Stimulated activated CD4-positive, alpha-beta T cell treated with anti-CD3 and anti-CD28 coated beads, Interleukin-12 subunit alpha, Interleukin-12 subunit beta, amount 100 ng/mL, for 4 hours (primary cell): ENCODE data around the gene RFC2.
A peak's percentile ranks its signal among the peaks of the same experiment; 100 is the strongest.

Experiments
- DNase-seq: peaks from one replicate; pipeline ENCODE4 v3.0.0-alpha.2; 2020

Gene RFC2

DNA sequence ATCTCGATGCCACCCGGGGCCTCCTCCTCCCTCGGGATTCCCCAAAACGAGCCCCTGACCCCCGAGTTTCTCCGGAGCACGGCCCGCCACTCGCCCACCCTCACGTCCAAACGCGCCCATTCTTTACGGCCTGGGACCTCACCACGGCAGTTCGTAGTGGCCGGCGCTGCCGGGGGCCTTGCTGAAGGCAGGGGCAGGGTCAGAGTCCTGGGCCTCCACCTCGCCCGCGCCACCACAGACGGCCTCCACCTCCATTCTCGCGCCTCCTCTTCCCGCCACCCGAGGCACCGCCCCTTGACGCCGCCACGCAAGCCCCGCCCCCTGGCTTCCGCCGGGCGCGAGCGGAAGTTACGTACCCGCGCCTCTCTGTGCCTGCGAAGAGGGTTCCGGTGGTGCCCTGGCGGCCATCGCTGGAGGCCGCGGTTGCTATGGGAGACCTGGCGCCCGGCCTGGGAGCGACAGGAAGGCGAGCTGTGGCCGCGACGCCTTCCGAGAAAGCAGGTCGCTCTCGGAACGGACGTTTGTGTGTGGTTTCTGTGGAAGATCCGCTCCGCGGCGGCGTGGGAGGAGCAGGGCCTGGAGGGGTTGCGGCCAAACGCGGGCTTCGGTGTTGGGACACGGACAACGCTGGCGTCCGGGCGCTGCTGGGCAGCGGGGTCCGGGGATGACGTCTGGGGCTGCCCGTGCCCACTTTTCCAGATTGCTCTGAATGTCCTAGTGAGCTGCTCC is at the start of gene RFC2:
TSS of gene RFC2 (minus strand) at position 271 of the 729 bp plus-strand sequence. CDS start at position 255, 16 bp downstream.
- DNase-seq = peak; percentile 96

DNA sequence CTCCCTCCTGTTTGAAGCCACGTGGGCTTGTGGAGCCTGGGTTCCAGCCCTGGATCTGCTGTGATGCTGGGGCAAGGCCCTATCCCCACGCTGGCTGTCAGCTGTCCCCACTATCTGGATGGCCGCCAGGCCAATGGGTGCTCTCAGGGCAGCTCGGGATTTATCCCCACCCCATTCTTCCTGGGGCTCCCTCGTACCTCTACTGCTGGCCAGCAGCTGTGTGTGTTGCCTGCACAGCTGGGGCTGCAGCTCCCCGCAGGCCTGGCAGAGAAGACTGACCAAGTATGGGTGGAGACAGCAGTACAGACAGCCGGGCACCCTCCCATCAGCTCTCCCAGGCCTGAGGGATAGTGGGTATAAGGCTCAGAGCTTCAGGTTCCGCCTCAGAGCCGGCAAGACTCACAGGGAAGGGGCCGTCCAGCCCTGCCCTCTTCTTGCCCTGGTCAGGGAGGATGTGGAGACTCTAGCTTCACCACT is 48.6 kb upstream of the RFC2 start:
- no peak for DNase-seq

DNA sequence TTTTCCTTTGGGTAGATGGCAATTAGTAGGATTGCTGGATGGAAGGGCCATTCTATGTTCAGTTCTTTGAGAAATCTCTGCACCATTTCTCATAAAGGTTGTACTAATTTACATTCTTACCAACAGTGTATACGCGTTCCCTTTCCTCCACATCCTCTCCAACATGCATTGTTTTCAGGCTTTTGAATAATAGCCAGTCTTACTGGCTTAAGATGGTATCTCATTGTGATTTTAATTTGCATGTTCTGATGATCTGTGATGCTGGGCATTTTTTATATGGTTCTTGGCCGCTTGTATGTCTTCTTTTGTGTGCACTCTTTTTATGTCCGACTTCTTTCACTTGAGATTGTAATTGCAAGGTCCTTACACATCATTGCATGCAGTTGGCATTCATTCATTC is 46.7 kb upstream of the RFC2 start:
- no peak for DNase-seq

DNA sequence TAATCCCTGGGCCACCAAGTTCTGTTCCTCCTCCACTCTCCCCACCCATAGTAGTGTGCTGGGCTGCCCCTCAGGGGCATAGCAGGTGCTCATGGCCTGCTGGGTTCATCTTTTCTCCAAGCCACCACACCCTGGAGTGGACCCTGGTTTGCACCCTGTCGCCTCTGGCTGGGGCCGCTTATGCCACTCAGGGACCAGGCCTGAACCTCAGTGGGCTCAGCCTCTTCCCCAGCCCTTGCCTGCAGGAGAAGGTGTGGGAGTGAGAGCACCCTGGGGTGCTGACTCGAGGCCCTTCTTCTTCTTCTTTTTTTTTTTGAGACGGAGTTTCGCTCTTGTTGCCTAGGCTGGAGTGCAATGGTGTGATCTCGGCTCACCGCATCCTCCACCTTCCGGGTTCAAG is 45.2 kb upstream of the RFC2 start:
- no peak for DNase-seq

DNA sequence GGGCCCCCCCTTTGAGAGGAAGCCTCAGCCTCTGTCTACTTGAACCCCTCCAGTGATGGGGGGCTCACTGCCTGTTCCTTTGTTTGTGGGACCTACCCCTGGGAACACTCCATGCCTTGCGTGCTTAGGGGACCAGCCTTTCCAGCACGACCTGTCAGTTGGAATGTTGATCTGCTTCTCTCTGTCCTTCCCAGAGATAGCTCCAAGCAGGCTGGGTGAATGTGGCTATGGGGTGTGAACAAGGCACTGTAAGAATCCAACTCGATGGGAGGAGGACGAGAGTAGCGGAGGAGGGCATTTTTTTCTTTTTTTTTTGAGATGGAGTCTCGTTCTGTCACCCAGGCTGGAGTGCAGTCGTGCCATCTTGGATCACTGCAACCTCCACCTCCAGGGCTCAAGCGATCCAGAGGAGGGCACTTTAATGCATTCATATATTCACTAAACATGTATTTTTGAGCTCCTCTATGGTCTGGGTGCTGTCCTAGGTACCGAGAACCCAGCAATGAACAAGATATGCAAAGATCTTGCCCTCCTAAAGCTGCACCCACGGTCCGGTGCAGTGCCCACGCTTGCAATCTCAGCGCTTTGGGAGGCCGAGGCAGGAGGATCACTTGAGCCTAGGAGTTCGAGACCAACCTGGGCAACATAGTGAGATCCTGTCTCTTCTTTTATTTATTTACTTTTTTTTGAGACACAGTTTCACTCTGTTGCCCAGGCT is 43.5 kb upstream of the RFC2 start:
- no peak for DNase-seq

DNA sequence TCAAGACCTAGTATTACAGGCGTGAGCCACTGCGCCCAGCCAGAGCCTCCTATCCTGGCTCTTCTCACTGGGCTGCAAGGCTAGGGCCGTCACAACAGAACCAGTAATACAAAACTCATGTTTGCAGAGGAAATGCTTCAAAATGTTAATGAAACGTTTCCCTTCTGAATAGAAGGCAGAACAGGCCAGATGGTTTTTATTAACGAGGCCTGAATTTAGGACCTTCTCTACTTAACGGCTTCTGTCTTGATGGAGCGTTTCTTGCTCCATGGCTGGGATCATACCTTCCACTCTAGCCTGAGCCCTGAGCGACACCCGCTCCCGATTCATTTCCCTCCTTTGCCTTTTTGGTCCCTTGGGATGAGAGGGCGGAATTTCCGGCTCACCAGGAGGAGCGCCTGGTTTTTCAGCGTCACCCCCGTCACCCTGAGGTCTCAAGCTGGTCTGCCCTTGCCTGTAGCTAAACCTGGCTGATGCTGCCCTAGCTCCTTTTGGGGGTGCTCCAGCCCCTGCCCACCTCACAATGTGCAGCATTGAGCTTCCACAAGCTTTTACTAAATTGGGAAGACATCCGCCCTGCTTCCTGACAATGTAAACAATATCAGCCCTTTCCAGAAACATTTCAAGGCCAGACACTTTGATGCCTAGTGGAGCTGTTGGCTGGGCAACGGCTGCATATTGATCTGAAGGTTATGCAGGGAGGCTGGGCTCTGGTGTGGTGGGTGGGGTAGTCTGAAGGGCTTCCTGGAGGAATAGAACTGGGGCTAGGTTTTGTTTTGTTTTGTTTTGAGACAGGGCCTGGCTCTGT is 40.2 kb upstream of the RFC2 start:
- DNase-seq = no peak

DNA sequence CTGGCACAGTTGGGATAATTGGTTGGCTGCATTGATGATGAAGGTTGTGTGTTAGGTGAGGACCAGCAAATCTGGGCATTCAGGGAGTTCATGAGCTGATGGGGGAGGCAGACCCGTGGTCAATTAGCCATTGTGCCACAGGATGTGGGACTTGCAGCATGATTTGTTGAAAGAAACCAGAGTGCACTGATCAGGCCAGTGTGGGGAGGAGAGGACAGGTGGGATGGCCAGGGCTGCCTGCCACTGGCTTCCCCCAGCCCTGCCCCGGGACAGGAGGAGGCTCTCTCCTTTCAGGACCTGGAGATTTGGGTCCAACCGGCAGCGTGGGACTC is 39.3 kb upstream of the RFC2 start:
- DNase-seq = no peak

DNA sequence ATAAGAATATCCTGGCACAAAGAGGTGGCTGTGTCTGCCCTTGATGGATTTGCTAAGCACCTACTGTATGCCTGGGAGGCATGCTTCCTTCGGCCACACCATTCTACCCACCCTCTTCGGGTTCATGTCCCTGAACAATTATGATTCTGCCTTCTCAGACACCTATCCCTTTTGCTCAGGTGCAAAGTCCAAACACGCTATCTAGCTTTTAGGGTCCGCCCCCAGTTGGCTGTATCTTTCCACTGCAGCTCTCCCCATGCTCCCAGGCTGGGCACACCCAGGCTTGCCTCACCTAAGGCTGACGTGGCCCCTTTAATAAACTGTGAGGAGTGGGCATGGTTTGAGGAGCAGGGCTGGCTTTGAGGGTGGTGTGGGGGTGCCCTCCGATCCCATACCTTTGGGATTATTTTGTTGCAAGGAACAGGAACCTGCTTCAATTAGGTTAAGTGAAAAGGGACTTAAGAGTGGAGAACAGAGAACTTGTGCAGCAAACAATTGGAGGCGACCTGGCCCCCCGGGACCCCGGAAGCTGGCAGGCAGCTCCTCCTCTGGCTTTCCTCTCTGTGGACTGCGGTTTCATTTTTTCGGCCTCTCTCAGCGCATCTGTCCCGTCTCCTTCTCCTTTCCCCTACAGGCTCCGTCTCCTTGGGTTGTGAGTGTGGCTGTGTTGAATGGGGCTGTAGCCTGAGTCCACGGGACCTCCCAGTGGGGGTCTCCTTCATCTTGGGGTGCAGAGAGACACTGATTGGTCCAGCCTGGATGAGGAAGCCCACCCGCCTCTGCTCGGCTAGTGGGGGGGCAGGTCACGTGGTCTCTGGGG is 38.8 kb upstream of the RFC2 start:
- no peak for DNase-seq

DNA sequence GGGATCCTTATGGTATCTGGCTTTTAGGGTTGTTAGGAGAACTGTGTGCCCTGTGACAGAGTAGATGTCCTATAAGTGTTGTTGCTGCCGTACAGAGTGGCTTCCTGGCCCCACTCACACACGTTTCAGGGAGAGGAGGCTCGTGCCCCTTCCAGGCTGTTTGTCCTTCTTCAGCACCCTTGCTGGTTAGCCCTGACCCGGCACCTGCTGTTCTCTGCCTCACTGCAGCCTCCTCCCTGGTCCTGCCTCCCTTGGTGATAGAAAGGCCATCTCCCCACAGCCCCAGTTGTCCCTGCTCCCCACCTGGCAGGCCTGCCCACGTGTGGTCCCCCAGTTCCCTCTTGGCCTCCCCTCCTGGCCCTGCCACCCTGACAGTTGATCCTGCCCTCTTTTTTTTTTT is 37.3 kb upstream of the RFC2 start:
- DNase-seq = no peak

DNA sequence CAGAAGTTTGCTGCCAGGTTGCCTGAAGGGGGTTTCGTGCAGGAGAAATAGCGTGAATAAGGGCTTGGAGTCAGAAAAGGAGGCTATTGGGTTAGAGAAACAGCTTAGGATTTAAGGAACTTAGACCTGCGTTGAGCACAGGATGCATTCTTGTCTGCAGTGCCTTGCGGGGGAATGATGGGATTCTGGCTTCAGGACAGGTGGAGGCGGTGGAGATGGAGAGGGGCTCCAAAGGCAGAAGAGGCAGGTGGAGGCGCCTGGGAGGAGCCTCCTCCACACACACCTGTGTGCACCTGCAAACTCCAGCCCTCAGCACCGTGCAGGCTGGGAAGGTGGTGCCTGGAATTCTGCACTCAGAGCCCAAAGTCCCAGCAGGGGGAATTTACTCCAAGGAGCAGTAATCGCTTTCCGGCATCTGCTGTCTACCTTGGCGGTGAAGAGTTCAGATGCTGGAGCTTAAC is 36.8 kb upstream of the RFC2 start:
- no peak for DNase-seq

DNA sequence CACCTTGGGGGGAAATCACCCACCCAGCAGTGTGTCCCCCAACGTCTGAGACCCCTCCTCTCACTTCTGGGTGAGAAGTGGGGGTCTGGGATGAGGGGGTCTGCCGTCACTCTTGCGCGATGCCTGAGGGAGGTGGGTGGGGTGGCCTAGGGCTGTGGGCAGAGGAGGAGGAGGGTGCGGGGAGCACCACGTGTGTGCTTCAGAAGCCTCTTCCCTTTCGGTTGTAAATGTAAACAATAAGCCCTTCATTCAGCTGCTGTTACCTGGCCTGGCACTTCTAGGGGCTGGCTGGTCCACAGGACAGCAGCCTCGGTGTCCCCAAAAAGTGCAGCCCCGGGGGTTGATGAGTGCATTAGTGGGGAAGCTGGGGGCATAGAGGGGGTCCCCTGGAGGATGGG is 36.4 kb upstream of the RFC2 start:
- DNase-seq = no peak

DNA sequence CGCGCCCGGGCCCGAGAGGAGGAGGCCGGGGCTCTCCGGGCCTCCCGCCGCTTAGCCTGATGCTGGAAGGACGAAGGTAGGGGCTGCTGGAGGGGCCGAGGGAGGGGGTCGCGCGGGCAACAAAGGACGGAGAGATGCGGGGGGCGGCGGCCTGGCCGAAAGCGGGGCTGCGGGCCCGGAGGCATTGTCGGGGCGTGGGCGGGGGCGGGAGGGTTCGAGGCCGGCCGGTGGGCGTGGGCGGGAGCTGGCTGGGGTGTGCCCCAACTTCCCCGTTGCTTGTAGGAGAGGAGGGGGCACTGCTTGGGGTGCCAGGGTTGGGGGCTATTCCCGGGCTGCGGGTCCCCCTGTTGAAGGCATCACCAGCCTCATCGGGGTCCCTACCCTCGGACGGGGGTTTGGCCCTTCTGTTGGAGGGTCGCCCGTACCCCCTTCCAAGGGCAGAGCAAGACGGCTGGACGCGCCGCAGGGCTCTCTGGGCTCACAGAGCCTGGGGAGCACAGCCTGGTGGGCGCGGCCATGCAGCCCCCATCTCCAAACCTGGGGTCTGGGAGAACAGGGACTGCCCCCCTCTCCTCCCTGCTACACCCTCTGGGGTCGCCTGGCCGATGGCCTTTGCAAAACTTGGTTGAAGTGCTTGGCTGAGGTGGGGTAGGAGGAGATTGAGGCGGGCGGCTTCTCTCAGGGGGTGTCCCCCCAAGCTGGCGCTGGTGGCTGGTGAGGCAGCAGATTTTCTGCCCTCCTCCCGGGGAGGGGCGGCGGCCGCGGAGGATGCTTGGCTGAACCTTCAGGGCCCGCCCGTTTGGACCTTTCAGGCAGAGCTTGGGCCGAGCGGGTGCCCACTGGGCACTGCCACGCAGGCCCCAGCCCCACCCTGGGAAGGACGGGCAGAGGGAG is 35.7 kb upstream of the RFC2 start:
- DNase-seq = no peak

DNA sequence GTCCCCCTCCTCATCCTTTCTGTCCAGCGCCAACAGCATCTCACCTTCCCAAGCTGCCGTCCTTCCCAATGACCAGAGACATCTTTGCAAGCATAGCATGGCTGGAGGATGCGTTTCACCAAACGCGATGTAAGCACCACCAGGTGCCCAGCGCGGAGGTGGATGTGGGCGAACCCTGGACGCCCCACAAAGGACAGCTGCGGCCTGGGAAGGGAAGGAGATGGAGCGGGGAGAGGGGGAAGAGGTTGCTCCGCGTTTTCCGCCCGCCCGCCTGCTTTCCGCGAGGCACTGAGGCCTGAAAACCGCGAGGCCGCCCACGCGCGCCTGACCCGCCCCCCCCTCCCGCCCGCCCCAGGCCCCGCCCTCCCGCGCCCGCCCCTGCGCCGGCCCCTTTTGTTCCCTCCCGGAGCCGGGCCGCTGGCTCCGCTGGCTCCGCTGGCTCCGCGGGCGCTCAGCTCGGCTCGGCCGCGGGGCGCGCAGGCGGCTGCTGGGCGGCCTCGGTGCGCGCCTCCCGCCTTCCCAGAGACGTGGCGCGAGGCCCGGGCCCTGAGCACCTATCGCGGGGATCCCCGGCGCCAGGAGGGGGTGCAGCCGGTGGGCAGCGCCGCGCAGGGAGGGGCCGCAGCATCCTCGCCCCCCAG is 34.9 kb upstream of the RFC2 start, which contains the start of gene CLIP2:
TSS of gene CLIP2 (plus strand) at position 390 of the 641 bp plus-strand sequence. CDS start 28,140 bp downstream, outside the sequence.
- DNase-seq = peak; percentile 78

DNA sequence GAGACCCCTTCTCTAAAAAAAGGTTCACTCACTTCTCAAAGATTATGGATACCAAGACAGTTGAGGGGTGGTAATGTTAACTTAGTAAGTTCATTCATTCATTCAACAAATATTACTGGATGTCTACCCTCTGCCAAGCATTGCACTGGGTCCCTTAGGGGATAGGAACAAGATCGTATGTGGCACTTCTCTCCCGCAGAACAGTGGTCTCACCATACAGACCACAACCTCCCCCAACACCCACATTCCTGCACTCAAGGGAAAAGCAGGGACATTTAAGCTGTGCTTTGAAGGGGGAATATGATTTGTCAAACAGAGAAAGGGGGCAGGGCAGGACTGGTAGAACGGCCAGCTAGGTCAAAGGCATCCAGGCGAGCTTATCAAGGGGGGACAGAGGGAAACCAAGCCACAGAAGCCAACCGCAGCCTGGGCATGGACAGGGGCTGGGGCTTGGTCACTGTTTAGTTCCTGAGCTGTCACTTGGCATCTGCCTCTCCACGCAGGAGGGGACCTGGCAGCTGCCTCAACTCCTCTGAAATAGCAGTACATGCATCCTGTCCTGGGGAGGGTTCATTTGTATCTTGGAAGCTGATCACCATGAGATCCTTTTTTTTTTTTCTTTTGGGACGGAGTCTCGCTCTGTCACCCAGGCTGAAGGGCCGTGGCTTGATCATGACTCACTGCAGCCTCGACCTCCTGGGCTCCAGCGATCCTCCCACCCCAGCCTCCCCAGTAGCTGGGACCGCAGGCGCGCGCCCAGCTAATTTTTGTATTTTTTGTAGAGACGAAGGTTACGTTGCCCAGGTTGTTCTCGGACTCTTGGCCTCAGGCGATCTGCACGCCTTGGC is 34.1 kb upstream of the RFC2 start:
- DNase-seq = no peak

DNA sequence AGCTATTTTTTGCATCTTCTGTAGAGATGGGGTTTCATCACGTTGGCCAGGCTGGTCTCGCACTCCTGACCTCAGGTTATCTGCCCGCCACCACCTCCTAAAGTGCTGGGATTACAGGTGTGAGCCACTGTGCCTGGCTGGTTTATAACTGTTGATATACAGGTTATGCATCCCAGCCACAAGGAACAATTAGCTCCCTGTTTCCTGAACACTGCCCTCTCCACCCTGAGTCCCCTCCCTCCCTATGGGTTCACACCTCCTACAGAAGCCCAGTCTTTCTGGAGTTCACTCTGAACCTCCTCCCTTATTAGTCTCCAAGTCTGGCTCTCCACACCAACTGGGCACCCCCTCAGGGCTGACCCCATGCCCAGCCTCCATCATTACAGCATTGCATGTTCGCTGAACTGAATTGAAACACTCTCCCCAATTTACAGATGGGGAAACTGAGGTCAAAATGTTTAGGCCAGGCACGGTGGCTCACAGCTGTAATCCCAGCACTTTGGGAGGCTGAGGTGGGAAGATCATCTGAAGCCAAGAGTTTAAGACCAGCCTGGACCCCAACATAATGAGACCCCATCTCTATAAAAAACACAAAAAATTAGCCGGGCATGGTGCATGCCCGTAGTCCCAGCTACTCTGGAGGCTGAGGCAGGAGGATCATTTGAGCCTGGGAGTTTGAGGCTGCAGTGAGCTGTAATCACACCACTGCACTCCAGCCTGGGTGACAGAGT is 33.3 kb upstream of the RFC2 start:
- DNase-seq = no peak

DNA sequence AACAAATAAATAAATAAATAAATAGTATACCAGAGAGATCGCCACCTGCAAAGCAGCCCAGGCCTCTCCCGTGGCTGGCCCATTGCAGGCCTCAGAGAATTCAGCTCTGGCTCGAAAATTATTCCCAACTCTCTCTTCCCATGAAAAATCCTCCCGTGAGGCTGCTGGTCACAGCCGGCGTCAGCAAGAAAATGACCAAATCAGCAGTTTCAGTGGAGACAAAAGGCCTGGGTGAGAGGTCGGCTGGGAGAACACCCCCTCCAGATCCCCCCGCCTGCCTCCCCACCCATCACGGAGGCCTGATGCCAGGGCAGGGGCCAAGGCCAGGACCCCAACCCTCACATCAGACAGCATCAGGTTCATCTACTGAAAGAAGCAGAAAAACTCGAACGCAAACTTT is 31.9 kb upstream of the RFC2 start:
- no peak for DNase-seq

DNA sequence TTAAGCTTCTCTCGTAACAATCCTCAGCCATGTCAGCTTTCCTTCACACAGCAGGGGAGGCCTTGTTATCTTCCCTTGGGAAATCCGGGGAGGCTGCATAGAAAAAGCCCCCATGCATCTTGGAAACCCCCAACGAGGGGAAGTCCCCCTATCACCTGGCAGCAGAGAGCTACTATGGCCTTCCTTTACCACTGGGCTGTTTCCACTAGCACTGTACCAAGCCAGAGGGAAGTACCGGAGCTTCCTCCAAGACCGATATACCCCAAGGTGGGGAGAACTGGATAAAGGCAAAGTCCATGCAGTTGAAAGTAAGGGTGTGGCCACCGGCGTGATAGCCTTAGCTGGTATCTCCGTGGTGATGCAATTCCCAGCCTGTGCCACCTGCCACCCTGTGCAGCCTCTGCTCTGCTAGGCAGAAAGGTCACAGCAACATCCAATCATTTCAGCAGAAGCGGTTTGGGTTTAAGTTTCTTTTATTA is 30.6 kb upstream of the RFC2 start:
- DNase-seq = no peak

DNA sequence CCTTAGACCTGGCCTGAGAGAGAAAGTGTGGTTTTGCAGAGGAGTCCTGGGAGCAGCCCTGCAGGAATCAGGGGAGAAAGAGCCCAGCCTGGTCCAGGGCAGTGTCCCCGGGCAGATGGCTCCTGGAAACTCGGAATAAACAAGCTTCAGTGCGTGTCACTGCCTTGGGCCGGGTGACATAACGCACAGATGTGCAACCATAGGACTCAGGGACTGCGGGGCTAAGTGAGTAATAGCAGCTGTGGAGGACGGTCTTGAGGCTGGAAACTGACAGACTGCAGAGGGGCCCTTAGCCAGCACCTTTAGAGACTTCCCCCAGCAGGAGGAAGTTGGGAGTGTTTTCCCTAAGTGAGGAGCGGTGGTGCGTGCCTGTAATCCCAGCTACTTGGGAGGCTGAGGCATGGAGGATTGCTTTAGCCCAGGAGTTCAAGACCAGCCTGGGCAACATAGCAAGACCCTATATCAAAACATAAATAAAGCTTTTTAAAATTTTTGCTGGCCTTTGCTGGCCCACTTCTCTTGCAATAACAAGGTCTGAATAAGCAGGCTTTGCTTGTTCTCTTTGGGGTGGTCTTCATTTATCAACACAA is 29.8 kb upstream of the RFC2 start:
- no peak for DNase-seq
